SK-N-SH (cell line): Measurements from ENCODE around the gene PIP4K2A. TPM values are rescaled to one million over a fixed set of nuclear protein-coding genes. Genes with fewer than 3 reads are reported as not detected.

Source experiments
- CTCF ChIA-PET: fragments of 300-600, 350-600 bp; formaldehyde crosslinking; extraction: SDS; loops from one replicate; lab custom pipeline; 2021; lab: Yijun Ruan, JAX
- POLR2A ChIA-PET: fragments of 350-600 bp; sonication (Branson Sonifier 250); formaldehyde crosslinking; extraction: SDS; loops from one replicate; lab custom pipeline; 2020; ENCODE audit warnings: antibody characterized with exemption, inconsistent platforms; lab: Yijun Ruan, JAX
- DNase-seq: peaks from one replicate; pipeline ENCODE4 v3.0.0; 2012
- H2AFZ ChIP-seq: fragments of 200-600 bp; sonication (generic); 2 replicates; pipeline ENCODE4 v1.8.1; 2016; ENCODE audit warnings: antibody characterized with exemption, mild to moderate bottlenecking, low read depth
- H3F3A ChIP-seq: fragments of 200-600 bp; sonication (generic); replicated peaks from 2 replicates; pipeline ENCODE3; 2016; ENCODE audit warnings: antibody characterized with exemption, mild to moderate bottlenecking; ENCODE audit not compliant: insufficient read depth
- H3K27ac ChIP-seq, 2 experiments: fragments of 200-500 bp in 1 of 2; fragments of 200-600 bp in 1 of 2; sonication (Bioruptor generic) in 1 of 2; sonication (generic), shearing (Covaris generic) in 1 of 2; 2 replicates each; pipeline versions ENCODE4 v1.5.1 to v1.6.1; 2014 to 2016; ENCODE audit warnings: low read depth in 2 of 2, inconsistent platforms in 1 of 2, low read length in 1 of 2, mild to moderate bottlenecking in 1 of 2, mixed read lengths in 1 of 2
- H3K27me3 ChIP-seq: fragments of 200-600 bp; sonication (generic), shearing (Covaris generic); 2 replicates; pipeline ENCODE4 v1.6.1; 2016; ENCODE audit warnings: mixed run types; ENCODE audit not compliant: insufficient read depth
- H3K36me3 ChIP-seq, 2 experiments: fragments of 200-500 bp in 1 of 2; fragments of 200-600 bp in 1 of 2; sonication (Bioruptor generic) in 1 of 2; sonication (generic) in 1 of 2; replicated peaks in 1 of 2; 2 replicates each; pipeline versions ENCODE3 to v1.5.1; 2014 to 2016; ENCODE audit warnings: low read length in 1 of 2, mild to moderate bottlenecking in 1 of 2; ENCODE audit not compliant: insufficient read depth in 2 of 2, control insufficient read depth in 1 of 2
- H3K4me1 ChIP-seq, 2 experiments: fragments of 200-500 bp in 1 of 2; fragments of 200-600 bp in 1 of 2; sonication (Bioruptor generic) in 1 of 2; sonication (generic), shearing (Covaris generic) in 1 of 2; 2 replicates each; pipeline versions ENCODE4 v1.5.1 to v1.6.1; 2014 to 2016; ENCODE audit warnings: low read depth in 1 of 2, low read length in 1 of 2, mixed run types in 1 of 2; ENCODE audit not compliant: insufficient read depth in 2 of 2, control insufficient read depth in 1 of 2
- H3K4me2 ChIP-seq: fragments of 200-600 bp; sonication (generic), shearing (Covaris generic); 2 replicates; pipeline ENCODE4 v1.6.1; 2017; ENCODE audit warnings: mixed run types
- H3K4me3 ChIP-seq, 2 experiments: fragments of 200-500 bp in 1 of 2; fragments of 200-600 bp in 1 of 2; sonication (Bioruptor generic) in 1 of 2; sonication (generic), shearing (Covaris generic) in 1 of 2; 2 replicates each; pipeline versions ENCODE4 v1.5.1 to v1.8.1; 2014 to 2016; ENCODE audit warnings: low read depth in 2 of 2, inconsistent platforms in 1 of 2, low read length in 1 of 2, mild to moderate bottlenecking in 1 of 2, mixed read lengths in 1 of 2, moderate library complexity in 1 of 2
- H3K79me2 ChIP-seq: fragments of 200-600 bp; sonication (generic); 2 replicates; pipeline ENCODE4 v1.8.1; 2017; ENCODE audit warnings: mild to moderate bottlenecking; ENCODE audit not compliant: insufficient read depth
- H3K9ac ChIP-seq: fragments of 200-600 bp; sonication (generic); 2 replicates; pipeline ENCODE4 v1.6.1; 2017; ENCODE audit warnings: mixed run types
- H3K9me2 ChIP-seq: fragments of 200-600 bp; sonication (generic); 2 replicates; pipeline ENCODE4 v1.6.1; 2017; ENCODE audit warnings: mixed run types
- H3K9me3 ChIP-seq: fragments of 200-600 bp; sonication (generic); 2 replicates; pipeline ENCODE4 v1.6.1; 2017; ENCODE audit warnings: mixed run types, mild to moderate bottlenecking, moderate library complexity
- H4K20me1 ChIP-seq: fragments of 200-600 bp; sonication (generic); 2 replicates; pipeline ENCODE4 v1.6.1; 2017; ENCODE audit warnings: mild to moderate bottlenecking, mixed run types; ENCODE audit not compliant: insufficient read depth
- CHD2 ChIP-seq: fragments of 150-350 bp; IDR thresholded peaks from 2 replicates; pipeline ENCODE4 v1.6.1; 2018; ENCODE audit warnings: low read length; ENCODE audit not compliant: partially characterized antibody
- ELF1 ChIP-seq: IDR thresholded peaks from 2 replicates; pipeline ENCODE4 v1.4.0; 2012
- EP300 ChIP-seq, 2 experiments: IDR thresholded peaks; 2 replicates each; pipeline versions ENCODE4 v1.4.0 to v1.6.1; 2012; ENCODE audit warnings: borderline replicate concordance in 1 of 2, low read depth in 1 of 2, low read length in 1 of 2
- EZH2phosphoT487 ChIP-seq: fragments of 200-600 bp; sonication (generic); IDR thresholded peaks from 2 replicates; pipeline ENCODE4 v1.6.1; 2017; ENCODE audit warnings: low read depth, mixed run types, mild to moderate bottlenecking, antibody characterized with exemption, moderate library complexity, borderline replicate concordance
- FOXJ3 ChIP-seq: sonication (generic); formaldehyde crosslinking; IDR thresholded peaks from 2 replicates; pipeline ENCODE4 v1.5.1; 2020; ENCODE audit warnings: mild to moderate bottlenecking, missing genetic modification reagents
- GABPA ChIP-seq: IDR thresholded peaks from 2 replicates; pipeline ENCODE4 v1.4.0; 2012; ENCODE audit warnings: low read depth, mild to moderate bottlenecking
- GATA2 ChIP-seq: sonication (generic); formaldehyde crosslinking; IDR thresholded peaks from 2 replicates; pipeline ENCODE4 v1.5.0; 2020; ENCODE audit warnings: mild to moderate bottlenecking, missing genetic modification reagents
- JUND ChIP-seq: IDR thresholded peaks from 2 replicates; pipeline ENCODE4 v1.4.0; 2012
- MEF2A ChIP-seq: IDR thresholded peaks from 2 replicates; pipeline ENCODE4 v1.4.0; 2012; ENCODE audit warnings: low read depth, borderline replicate concordance
- MXI1 ChIP-seq: IDR thresholded peaks from 2 replicates; pipeline ENCODE4 v1.6.1; 2012; ENCODE audit warnings: mild to moderate bottlenecking, low read depth, low read length, improper control_type of control experiment
- NFIC ChIP-seq: IDR thresholded peaks from 2 replicates; pipeline ENCODE4 v1.4.0; 2012; ENCODE audit warnings: borderline replicate concordance
- NRF1 ChIP-seq: IDR thresholded peaks from 2 replicates; pipeline ENCODE4 v1.6.1; 2012; ENCODE audit warnings: low read depth, mild to moderate bottlenecking, low read length
- POLR2AphosphoS5 ChIP-seq: IDR thresholded peaks from 2 replicates; pipeline ENCODE4 v1.6.1; 2012; ENCODE audit warnings: low read depth, low read length
- RFX5 ChIP-seq: IDR thresholded peaks from 2 replicates; pipeline ENCODE4 v1.6.1; 2012; ENCODE audit warnings: mild to moderate bottlenecking, improper control_type of control experiment, low read length
- RXRA ChIP-seq: IDR thresholded peaks from 2 replicates; pipeline ENCODE4 v1.4.0; 2012; ENCODE audit warnings: low read depth, mild to moderate bottlenecking, borderline replicate concordance
- SIN3A ChIP-seq: IDR thresholded peaks from 2 replicates; pipeline ENCODE4 v1.6.1; 2012; ENCODE audit warnings: low read depth, mild to moderate bottlenecking, low read length, moderate library complexity, borderline replicate concordance
- SMC3 ChIP-seq: IDR thresholded peaks from 2 replicates; pipeline ENCODE4 v1.6.1; 2012; ENCODE audit warnings: low read depth, low read length, improper control_type of control experiment
- TAF1 ChIP-seq: IDR thresholded peaks from 2 replicates; pipeline ENCODE4 v1.6.1; 2012; ENCODE audit warnings: low read depth, mild to moderate bottlenecking, low read length, moderate library complexity, borderline replicate concordance
- TEAD4 ChIP-seq: IDR thresholded peaks from 2 replicates; pipeline ENCODE4 v1.4.0; 2012; ENCODE audit warnings: mild to moderate bottlenecking, borderline replicate concordance; ENCODE audit not compliant: insufficient read depth
- WGBS: methylation state at CpG from one replicate; pipeline ENCODE4 v1.1.6; 2017; ENCODE audit warnings: low lambda C conversion rate; 5-methylcytosine and 5-hydroxymethylcytosine counted together
- polyA plus RNA-seq, 3 experiments: library from polyadenylated mRNA; depleted of rRNA; stranded (reverse); fragments of >200 nt; gene quantifications; 2 replicates each; pipeline ENCODE4 v1.2.3, GENCODE V29; 2012
- TF ChIP-seq, protein P1 (sequence below): IDR thresholded peaks from 2 replicates; pipeline ENCODE4 v1.4.0; 2012; ENCODE audit warnings: low read depth
- TF ChIP-seq, protein P2 (sequence below): fragments of 150-350 bp; IDR thresholded peaks from 2 replicates; pipeline ENCODE4 v1.6.1; 2017; ENCODE audit warnings: antibody characterized with exemption, low read length, low read depth, borderline replicate concordance
- TF ChIP-seq, protein P3 (sequence below): IDR thresholded peaks from 2 replicates; pipeline ENCODE4; 2012
- TF ChIP-seq, protein P4 (sequence below): fragments of 200-600 bp; sonication (generic); IDR thresholded peaks from 2 replicates; pipeline ENCODE4 v1.6.1; 2017; ENCODE audit warnings: antibody characterized with exemption, mild to moderate bottlenecking, moderate library complexity

PIP4K2A gene
- polyA plus RNA-seq, 1 of the 3 experiments (the other 2 are of a cell fraction) = 10.8 TPM

DNA sequence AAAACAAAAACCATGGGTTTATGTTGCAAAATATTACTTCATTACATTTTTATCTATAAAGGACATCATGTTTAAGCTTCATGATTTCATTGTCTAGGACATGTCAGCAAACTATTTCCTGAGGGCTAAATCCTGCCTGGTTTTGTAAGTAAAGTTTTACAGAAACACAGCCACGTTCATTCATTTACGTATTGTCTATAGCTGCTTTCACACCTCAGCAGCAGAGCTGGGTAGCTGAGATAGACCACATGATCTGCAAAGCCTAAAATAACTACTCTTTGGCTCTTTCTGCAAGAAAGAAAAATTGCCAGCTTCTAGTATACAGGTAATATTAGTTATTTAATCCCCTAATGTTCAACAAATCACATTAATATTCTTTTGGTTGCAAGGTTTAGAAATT is 12.7 kb upstream of the PIP4K2A start:
- no peaks in the 10 kb centered on the region for H3K27me3 ChIP-seq
- H3K4me1 ChIP-seq = no peaks in the 10 kb centered on the region
- ChIA-PET POLR2A (no interaction called here), CTCF (no interaction called here)
- H3K4me2 ChIP-seq = no peak overlapping the region
- H3K9me3 ChIP-seq = no peaks in the 10 kb centered on the region
- H3K4me3 ChIP-seq = no peak overlapping the region
- no peak overlapping the region for H2AFZ ChIP-seq
- no peak overlapping the region for H3K27ac ChIP-seq
- no peaks in the 10 kb centered on the region for H3F3A ChIP-seq
- no peaks in the 10 kb centered on the region for H3K36me3 ChIP-seq
- no peak for DNase-seq
- H3K9ac ChIP-seq = no peak overlapping the region
- 39% methylated on average over 2 of the region's 2 CpGs for WGBS
- H3K9me2 ChIP-seq = no peaks in the 10 kb centered on the region
- no peaks in the 10 kb centered on the region for H4K20me1 ChIP-seq
- no peak for TF ChIP-seq GABPA
- no peak for TF ChIP-seq EP300 (IDR thresholded peaks at IDR 0.05; ENCODE audit: borderline replicate concordance in 1 of 2, low read depth in 1 of 2, low read length in 1 of 2)
- TF ChIP-seq GATA2 (CRISPR knock-in tag) = no peak
- TF ChIP-seq, protein P1, sequence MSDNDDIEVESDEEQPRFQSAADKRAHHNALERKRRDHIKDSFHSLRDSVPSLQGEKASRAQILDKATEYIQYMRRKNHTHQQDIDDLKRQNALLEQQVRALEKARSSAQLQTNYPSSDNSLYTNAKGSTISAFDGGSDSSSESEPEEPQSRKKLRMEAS = no peak
- no peak for TF ChIP-seq RXRA
- no peak for TF ChIP-seq TEAD4
- TF ChIP-seq TAF1 = no peak
- no peak for TF ChIP-seq EZH2phosphoT487
- TF ChIP-seq NFIC = no peak
- TF ChIP-seq, protein P2, sequence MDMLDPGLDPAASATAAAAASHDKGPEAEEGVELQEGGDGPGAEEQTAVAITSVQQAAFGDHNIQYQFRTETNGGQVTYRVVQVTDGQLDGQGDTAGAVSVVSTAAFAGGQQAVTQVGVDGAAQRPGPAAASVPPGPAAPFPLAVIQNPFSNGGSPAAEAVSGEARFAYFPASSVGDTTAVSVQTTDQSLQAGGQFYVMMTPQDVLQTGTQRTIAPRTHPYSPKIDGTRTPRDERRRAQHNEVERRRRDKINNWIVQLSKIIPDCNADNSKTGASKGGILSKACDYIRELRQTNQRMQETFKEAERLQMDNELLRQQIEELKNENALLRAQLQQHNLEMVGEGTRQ = no peak
- H3K79me2 ChIP-seq = no peaks in the 10 kb centered on the region

DNA sequence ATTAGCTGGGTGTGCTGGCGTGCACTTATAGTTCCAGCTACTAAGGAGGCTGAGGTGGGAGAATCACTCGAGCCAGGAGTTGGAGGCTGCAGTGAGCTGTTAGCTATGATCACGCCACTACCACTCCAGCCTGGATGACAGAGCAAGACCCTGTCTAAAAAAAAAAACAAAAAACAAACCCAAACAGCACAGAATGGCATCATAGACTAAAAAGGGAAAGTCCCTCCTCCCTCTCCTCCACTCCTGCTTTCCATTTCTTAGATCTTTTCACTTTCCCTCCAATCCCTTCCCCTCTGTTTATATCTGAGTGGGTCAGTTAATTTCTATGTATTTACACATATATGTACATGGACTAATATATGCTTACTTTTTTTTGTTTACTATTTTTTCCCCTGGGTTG is 10.4 kb upstream of the PIP4K2A start:
- Histone ChIP-seq H3K4me3 (no peak overlapping the region), H3K9me3 (no peaks in the 10 kb centered on the region), H3K4me2 (no peak overlapping the region), H2AFZ (no peak overlapping the region), H3K79me2 (no peaks in the 10 kb centered on the region), H3K9ac (no peak overlapping the region), H3K27me3 (no peaks in the 10 kb centered on the region), H4K20me1 (no peaks in the 10 kb centered on the region), H3K27ac (no peak overlapping the region), H3K36me3 (no peaks in the 10 kb centered on the region), H3K4me1 (no peaks in the 10 kb centered on the region), H3F3A (no peaks in the 10 kb centered on the region), H3K9me2 (no peaks in the 10 kb centered on the region)
- ChIA-PET POLR2A (no interaction called here), CTCF (no interaction called here)
- 71% methylated on average over 3 of the region's 3 CpGs for WGBS
- DNase-seq = no peak
- TF ChIP-seq MEF2A = no peak
- TF ChIP-seq, protein P2 = no peak
- TF ChIP-seq, protein P3, sequence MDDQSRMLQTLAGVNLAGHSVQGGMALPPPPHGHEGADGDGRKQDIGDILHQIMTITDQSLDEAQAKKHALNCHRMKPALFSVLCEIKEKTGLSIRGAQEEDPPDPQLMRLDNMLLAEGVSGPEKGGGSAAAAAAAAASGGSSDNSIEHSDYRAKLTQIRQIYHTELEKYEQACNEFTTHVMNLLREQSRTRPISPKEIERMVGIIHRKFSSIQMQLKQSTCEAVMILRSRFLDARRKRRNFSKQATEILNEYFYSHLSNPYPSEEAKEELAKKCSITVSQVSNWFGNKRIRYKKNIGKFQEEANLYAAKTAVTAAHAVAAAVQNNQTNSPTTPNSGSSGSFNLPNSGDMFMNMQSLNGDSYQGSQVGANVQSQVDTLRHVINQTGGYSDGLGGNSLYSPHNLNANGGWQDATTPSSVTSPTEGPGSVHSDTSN = no peak
- no peak for TF ChIP-seq TAF1
- TF ChIP-seq ELF1 = no peak
- TF ChIP-seq EZH2phosphoT487 = no peak
- no peak for TF ChIP-seq TEAD4
- no peak for TF ChIP-seq EP300 (IDR thresholded peaks at IDR 0.05; ENCODE audit: borderline replicate concordance in 1 of 2, low read depth in 1 of 2, low read length in 1 of 2)
- TF ChIP-seq MXI1 = no peak
- TF ChIP-seq SMC3 = no peak
- TF ChIP-seq JUND = no peak
- no peak for TF ChIP-seq NRF1
- no peak for TF ChIP-seq POLR2AphosphoS5
- TF ChIP-seq FOXJ3 (CRISPR knock-in tag) = no peak
- no peak for TF ChIP-seq SIN3A
- no peak for TF ChIP-seq RFX5
- TF ChIP-seq CHD2 = no peak
- TF ChIP-seq, protein P1 = no peak
- TF ChIP-seq, protein P4, sequence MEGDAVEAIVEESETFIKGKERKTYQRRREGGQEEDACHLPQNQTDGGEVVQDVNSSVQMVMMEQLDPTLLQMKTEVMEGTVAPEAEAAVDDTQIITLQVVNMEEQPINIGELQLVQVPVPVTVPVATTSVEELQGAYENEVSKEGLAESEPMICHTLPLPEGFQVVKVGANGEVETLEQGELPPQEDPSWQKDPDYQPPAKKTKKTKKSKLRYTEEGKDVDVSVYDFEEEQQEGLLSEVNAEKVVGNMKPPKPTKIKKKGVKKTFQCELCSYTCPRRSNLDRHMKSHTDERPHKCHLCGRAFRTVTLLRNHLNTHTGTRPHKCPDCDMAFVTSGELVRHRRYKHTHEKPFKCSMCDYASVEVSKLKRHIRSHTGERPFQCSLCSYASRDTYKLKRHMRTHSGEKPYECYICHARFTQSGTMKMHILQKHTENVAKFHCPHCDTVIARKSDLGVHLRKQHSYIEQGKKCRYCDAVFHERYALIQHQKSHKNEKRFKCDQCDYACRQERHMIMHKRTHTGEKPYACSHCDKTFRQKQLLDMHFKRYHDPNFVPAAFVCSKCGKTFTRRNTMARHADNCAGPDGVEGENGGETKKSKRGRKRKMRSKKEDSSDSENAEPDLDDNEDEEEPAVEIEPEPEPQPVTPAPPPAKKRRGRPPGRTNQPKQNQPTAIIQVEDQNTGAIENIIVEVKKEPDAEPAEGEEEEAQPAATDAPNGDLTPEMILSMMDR = no peak
